MCF 10A (cell line): Measurements from ENCODE around the gene MSI2. TPM values are rescaled to one million over a fixed set of nuclear protein-coding genes. Genes with fewer than 3 reads are reported as not detected.

Experiments
- BruUV-seq: library from RNA; stranded (reverse); fragments of 400-500 nt; replicated peaks from 2 replicates; lab custom pipeline; 2021; lab: Mats Ljungman, UMichigan
- CTCF ChIA-PET: fragments of 300-600 bp; sonication (Branson Sonifier 250); formaldehyde crosslinking; extraction: SDS; loops from one replicate; lab custom pipeline; 2021; ENCODE audit warnings: antibody characterized with exemption, inconsistent platforms; lab: Yijun Ruan, JAX
- POLR2A ChIA-PET: fragments of 300-600, 350-650 bp; sonication (Branson Sonifier 250); formaldehyde crosslinking; extraction: SDS; loops from one replicate; lab custom pipeline; 2020; ENCODE audit warnings: antibody characterized with exemption, inconsistent platforms; lab: Yijun Ruan, JAX
- DNase-seq: peaks from one replicate; pipeline ENCODE4 v3.0.0-alpha.2; 2018; ENCODE audit not compliant: unreplicated experiment
- H3K27ac Mint-ChIP-seq: one replicate; pipeline ENCODE4 v1.8.0; 2022; ENCODE audit warnings: mild to moderate bottlenecking, low read depth, mixed read lengths; ENCODE audit not compliant: unreplicated experiment
- H3K27me3 Mint-ChIP-seq: one replicate; pipeline ENCODE4 v1.8.0; 2022; ENCODE audit warnings: mixed read lengths; ENCODE audit not compliant: insufficient read depth, unreplicated experiment
- H3K36me3 Mint-ChIP-seq: one replicate; pipeline ENCODE4 v1.8.0; 2022; ENCODE audit warnings: mild to moderate bottlenecking, moderate library complexity, mixed read lengths; ENCODE audit not compliant: insufficient read depth, unreplicated experiment
- H3K4me1 Mint-ChIP-seq: one replicate; pipeline ENCODE4 v1.8.0; 2022; ENCODE audit warnings: mixed read lengths; ENCODE audit not compliant: insufficient read depth, unreplicated experiment
- H3K4me3 Mint-ChIP-seq: one replicate; pipeline ENCODE4 v1.8.0; 2022; ENCODE audit warnings: mild to moderate bottlenecking, moderate library complexity, mixed read lengths; ENCODE audit not compliant: unreplicated experiment
- H3K9me3 Mint-ChIP-seq: one replicate; pipeline ENCODE4 v1.8.0; 2022; ENCODE audit warnings: mixed read lengths; ENCODE audit not compliant: unreplicated experiment
- intact Hi-C: fragments of 100-400 bp; cut with micrococcal nuclease; formaldehyde crosslinking; loops from 2 replicates; pipeline ENCODE4 v1.14.1; 2022
- total RNA-seq: library from RNA; stranded (reverse); gene quantifications from 2 replicates; pipeline ENCODE4 v1.2.3, GENCODE V29; 2022
- TF ChIP-seq, protein P1 (sequence below): fragments of 200-600 bp; IDR thresholded peaks from one replicate; pipeline ENCODE4 v1.8.0; 2022; ENCODE audit warnings: antibody characterized with exemption, mild to moderate bottlenecking; ENCODE audit not compliant: unreplicated experiment

MSI2 gene
- total RNA-seq, 1 experiment from 2014 or later = 60.6 TPM

GRCh38 chr17:57210224-57210553 lies 46.1 kb upstream of the MSI2 start:
- intact Hi-C loops = no loop called here
- ChIA-PET CTCF (interaction anchor here (1.0 to 1.1 kb wide), 2 partner anchors 12 to 622 kb away, joined by 3 read pairs; no protein-coding TSS in a partner anchor), POLR2A (interaction anchor here (0.7 kb wide), 1 partner anchor 555 kb away, joined by 3 read pairs; no protein-coding TSS in a partner anchor)
- TF ChIP-seq, protein P1, sequence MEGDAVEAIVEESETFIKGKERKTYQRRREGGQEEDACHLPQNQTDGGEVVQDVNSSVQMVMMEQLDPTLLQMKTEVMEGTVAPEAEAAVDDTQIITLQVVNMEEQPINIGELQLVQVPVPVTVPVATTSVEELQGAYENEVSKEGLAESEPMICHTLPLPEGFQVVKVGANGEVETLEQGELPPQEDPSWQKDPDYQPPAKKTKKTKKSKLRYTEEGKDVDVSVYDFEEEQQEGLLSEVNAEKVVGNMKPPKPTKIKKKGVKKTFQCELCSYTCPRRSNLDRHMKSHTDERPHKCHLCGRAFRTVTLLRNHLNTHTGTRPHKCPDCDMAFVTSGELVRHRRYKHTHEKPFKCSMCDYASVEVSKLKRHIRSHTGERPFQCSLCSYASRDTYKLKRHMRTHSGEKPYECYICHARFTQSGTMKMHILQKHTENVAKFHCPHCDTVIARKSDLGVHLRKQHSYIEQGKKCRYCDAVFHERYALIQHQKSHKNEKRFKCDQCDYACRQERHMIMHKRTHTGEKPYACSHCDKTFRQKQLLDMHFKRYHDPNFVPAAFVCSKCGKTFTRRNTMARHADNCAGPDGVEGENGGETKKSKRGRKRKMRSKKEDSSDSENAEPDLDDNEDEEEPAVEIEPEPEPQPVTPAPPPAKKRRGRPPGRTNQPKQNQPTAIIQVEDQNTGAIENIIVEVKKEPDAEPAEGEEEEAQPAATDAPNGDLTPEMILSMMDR = no peak
- Mint-ChIP-seq H3K27ac (peak overlapping the region; percentile 96), H3K36me3 (no peaks in the 10 kb centered on the region), H3K9me3 (no peaks in the 10 kb centered on the region), H3K4me1 (peaks cover 35% of the 10 kb centered on the region), H3K4me3 (peak overlapping the region; percentile 21), H3K27me3 (no peaks in the 10 kb centered on the region)
- no TSS peak for BruUV-seq
- peak; percentile 71 for DNase-seq

DNA sequence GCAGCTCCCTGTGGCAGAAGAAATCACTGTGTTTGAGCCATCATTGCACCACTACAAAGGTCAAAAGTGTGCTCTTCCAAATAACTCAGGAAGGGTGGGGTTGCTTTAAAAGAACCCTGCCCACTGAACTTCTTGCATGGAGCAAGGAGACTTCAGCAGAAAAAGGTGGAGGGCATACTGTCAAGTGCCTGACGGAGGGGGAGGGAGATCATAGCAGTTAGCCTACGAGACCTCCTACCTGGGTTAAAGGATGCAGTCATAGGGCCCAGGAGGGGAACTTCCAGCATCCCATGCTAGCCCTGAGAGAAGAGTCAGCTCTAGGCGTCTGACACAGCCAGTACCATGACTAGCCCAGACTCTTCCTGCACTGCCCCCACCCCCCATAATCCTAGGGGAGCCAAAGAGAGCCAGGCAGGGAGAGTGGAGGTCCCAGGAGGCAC lies 45.3 kb upstream of the MSI2 start:
- BruUV-seq = no TSS peak
- ChIA-PET POLR2A (interaction anchor here (0.7 to 0.8 kb wide), 4 partner anchors 48 to 554 kb away, joined by 3 read pairs; no protein-coding TSS in a partner anchor), CTCF (interaction anchor here (0.6 to 1.3 kb wide), 3 partner anchors 32 to 621 kb away, joined by 3 to 4 read pairs (median 4); no protein-coding TSS in a partner anchor)
- Mint-ChIP-seq H3K4me1 (peaks cover 42% of the 10 kb centered on the region), H3K36me3 (no peaks in the 10 kb centered on the region), H3K27me3 (no peaks in the 10 kb centered on the region), H3K27ac (peak overlapping the region; percentile 96), H3K9me3 (no peaks in the 10 kb centered on the region), H3K4me3 (no peak overlapping the region)
- intact Hi-C loops = no loop called here
- TF ChIP-seq, protein P1 = no peak
- peak; percentile 74 for DNase-seq

- ChIA-PET CTCF (interaction anchor here (0.6 to 1.3 kb wide), 3 partner anchors 32 to 426 kb away, joined by 4 read pairs; no protein-coding TSS in a partner anchor), POLR2A (interaction anchor here (0.7 to 0.8 kb wide), 4 partner anchors 47 to 795 kb away, joined by 3 read pairs; no protein-coding TSS in a partner anchor)
- no peaks in the 10 kb centered on the region for H3K27me3 Mint-ChIP-seq
- H3K4me3 Mint-ChIP-seq = no peak overlapping the region
- H3K36me3 Mint-ChIP-seq = no peaks in the 10 kb centered on the region
- peaks cover 46% of the 10 kb centered on the region for H3K4me1 Mint-ChIP-seq
- peak; percentile 49 for DNase-seq
- intact Hi-C loops = no loop called here
- no peaks in the 10 kb centered on the region for H3K9me3 Mint-ChIP-seq
- TF ChIP-seq, protein P1 = no peak
- peak overlapping the region; percentile 96 for H3K27ac Mint-ChIP-seq
- no TSS peak for BruUV-seq
Measured at GRCh38 chr17:57211543-57211942, 44.8 kb upstream of the MSI2 start.

DNA sequence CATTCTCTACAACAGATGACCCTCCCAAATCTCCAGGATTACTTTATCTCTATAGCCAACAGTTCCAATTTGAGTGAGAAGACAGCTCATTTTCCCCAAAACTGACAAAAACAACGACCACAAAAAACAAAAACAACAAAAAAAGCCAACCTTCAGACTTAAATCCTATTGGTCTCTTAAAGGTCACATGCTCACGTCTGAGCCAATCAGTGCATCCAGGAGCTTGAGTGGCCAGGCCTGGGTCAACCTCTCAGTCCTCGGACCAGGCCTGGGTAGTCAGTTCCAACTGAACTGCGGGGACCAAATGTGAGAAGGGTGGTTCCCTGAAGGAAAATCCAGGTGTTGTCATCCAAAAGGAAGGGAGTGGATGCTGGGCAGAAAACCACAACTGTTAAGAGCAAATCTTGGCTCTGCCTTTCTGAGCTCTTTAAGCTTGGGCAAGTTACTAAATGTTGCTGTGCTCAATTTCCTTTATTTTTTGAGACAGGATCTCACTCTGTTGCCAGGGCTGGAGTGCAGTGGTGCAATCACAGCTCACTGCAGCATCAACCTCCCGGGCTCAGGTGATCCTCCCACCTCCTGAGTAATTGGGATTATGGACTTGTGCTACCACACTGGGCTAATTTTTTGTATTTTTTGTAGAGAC lies 43.0 kb upstream of the MSI2 start:
- H3K9me3 Mint-ChIP-seq = no peaks in the 10 kb centered on the region
- no peaks in the 10 kb centered on the region for H3K36me3 Mint-ChIP-seq
- H3K4me3 Mint-ChIP-seq = no peak overlapping the region
- peak overlapping the region; percentile 96 for H3K27ac Mint-ChIP-seq
- CTCF ChIA-PET = interaction anchor here (1.7 to 2.7 kb wide), 2 partner anchors 30 to 80 kb away, joined by 3 to 15 read pairs; no protein-coding TSS in a partner anchor
- intact Hi-C loops = no loop called here
- peak; percentile 81 for DNase-seq
- TF ChIP-seq, protein P1 = no peak
- BruUV-seq = no TSS peak
- H3K4me1 Mint-ChIP-seq = peaks cover 46% of the 10 kb centered on the region
- POLR2A ChIA-PET = interaction anchor here (0.6 to 2.4 kb wide), 7 partner anchors 17 to 396 kb away, joined by 3 to 15 read pairs (median 3); partner anchors contain the start of genes AKAP1 and MSI2
- H3K27me3 Mint-ChIP-seq = no peaks in the 10 kb centered on the region
